IMR-90 (cell line): Measurements from ENCODE around the gene CSGALNACT2.
"Not testable (repeated sequence)": the region's sequence is repeated elsewhere in the genome, so short reads cannot be mapped to it uniquely, and the experiment has no call there.

Experiments
- CTCF ChIP-seq: conservative IDR thresholded peaks from 2 replicates; pipeline ENCODE4 v1.5.1; 2012; ENCODE audit warnings: mild to moderate bottlenecking, low read depth, low read length, improper control_type of control experiment
- POLR2A ChIP-seq: IDR thresholded peaks from 2 replicates; pipeline ENCODE4 v1.6.1; 2012; ENCODE audit warnings: mild to moderate bottlenecking, low read depth, low read length
- RAD21 ChIP-seq: IDR thresholded peaks from 2 replicates; pipeline ENCODE4 v1.6.1; 2012; ENCODE audit warnings: low read length, improper control_type of control experiment
- TF ChIP-seq, protein P1 (sequence below): fragments of 150-350 bp; IDR thresholded peaks from 2 replicates; pipeline ENCODE4 v1.6.1; 2017; ENCODE audit warnings: mild to moderate bottlenecking, antibody characterized with exemption, low read length, low read depth

- TF ChIP-seq POLR2A, CTCF, RAD21: not testable (repeated sequence)
- TF ChIP-seq, protein P1, sequence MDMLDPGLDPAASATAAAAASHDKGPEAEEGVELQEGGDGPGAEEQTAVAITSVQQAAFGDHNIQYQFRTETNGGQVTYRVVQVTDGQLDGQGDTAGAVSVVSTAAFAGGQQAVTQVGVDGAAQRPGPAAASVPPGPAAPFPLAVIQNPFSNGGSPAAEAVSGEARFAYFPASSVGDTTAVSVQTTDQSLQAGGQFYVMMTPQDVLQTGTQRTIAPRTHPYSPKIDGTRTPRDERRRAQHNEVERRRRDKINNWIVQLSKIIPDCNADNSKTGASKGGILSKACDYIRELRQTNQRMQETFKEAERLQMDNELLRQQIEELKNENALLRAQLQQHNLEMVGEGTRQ = not testable (repeated sequence)
These were observed 82.0 kb downstream of the CSGALNACT2 start for GRCh38 chr10:43220251-43220650.
